ENCODE measurements around the gene TTC3. TPM values are rescaled to one million over a fixed set of nuclear protein-coding genes. Genes with fewer than 3 reads are reported as not detected.

The TTC3 gene
- total RNA-seq, 1 donor from 2014 or later: 286 TPM

GRCh38 chr21:37245151-37245550, 172.1 kb downstream of the TTC3 start:
- no peak for DNase-seq (ENCODE audit: low spot score in 2 of 2, unreplicated experiment in 2 of 2)
- Mint-ChIP-seq H3K9me3 (peaks cover 11% of the 10 kb centered on the region), H3K27ac (peak overlapping the region; percentile 37), H3K36me3 (peaks cover 11% of the 10 kb centered on the region), H3K4me3 (no peak overlapping the region), H3K27me3 (ENCODE audit: low read depth) (no peaks in the 10 kb centered on the region), H3K4me1 (peaks cover 40% of the 10 kb centered on the region)
- no peak for TF ChIP-seq CTCF (IDR thresholded peaks at IDR 0.05; ENCODE audit: unreplicated experiment)

GRCh38 chr21:37248298-37248697, 175.2 kb downstream of the TTC3 start:
- H3K36me3 Mint-ChIP-seq: peaks cover 5% of the 10 kb centered on the region
- no peak overlapping the region for H3K27ac Mint-ChIP-seq
- peaks cover 40% of the 10 kb centered on the region for H3K4me1 Mint-ChIP-seq
- H3K27me3 Mint-ChIP-seq (ENCODE audit: low read depth): no peaks in the 10 kb centered on the region
- no peak overlapping the region for H3K4me3 Mint-ChIP-seq
- no peak for TF ChIP-seq CTCF (IDR thresholded peaks at IDR 0.05; ENCODE audit: unreplicated experiment)
- peaks cover 11% of the 10 kb centered on the region for H3K9me3 Mint-ChIP-seq
- no peak for DNase-seq (ENCODE audit: low spot score in 2 of 2, unreplicated experiment in 2 of 2)

GRCh38 chr21:37249112-37249904, 176.3 kb downstream of the TTC3 start:
- peak overlapping the region; percentile 65 for H3K27ac Mint-ChIP-seq
- no peak for TF ChIP-seq CTCF (IDR thresholded peaks at IDR 0.05; ENCODE audit: unreplicated experiment)

GRCh38 chr21:37251294-37251634, 178.2 kb downstream of the TTC3 start:
- no peak for TF ChIP-seq CTCF (IDR thresholded peaks at IDR 0.05; ENCODE audit: unreplicated experiment)
- Mint-ChIP-seq H3K4me1 (peaks cover 20% of the 10 kb centered on the region), H3K36me3 (peaks cover 2% of the 10 kb centered on the region), H3K27me3 (ENCODE audit: low read depth) (no peaks in the 10 kb centered on the region), H3K9me3 (peaks cover 2% of the 10 kb centered on the region), H3K27ac (no peak overlapping the region), H3K4me3 (no peak overlapping the region)
- no peak for DNase-seq (ENCODE audit: low spot score in 2 of 2, unreplicated experiment in 2 of 2)

More at GRCh38 chr21:37249112-37249904, 176.3 kb downstream of the TTC3 start:
- peaks cover 11% of the 10 kb centered on the region for H3K9me3 Mint-ChIP-seq
- no peak overlapping the region for H3K4me3 Mint-ChIP-seq
- peaks cover 5% of the 10 kb centered on the region for H3K36me3 Mint-ChIP-seq
- DNase-seq (ENCODE audit: low spot score in 2 of 2, unreplicated experiment in 2 of 2): no peak
- peaks cover 33% of the 10 kb centered on the region for H3K4me1 Mint-ChIP-seq
- H3K27me3 Mint-ChIP-seq (ENCODE audit: low read depth): no peaks in the 10 kb centered on the region

Other genes starting within 250 kb of the TTC3 start
- gene HLCS, start 106.6 kb upstream of the TTC3 start, total RNA-seq: 19.8 to 20.2 TPM (median 19.8 TPM) in 3 replicates
- gene RIPPLY3, start 66.6 kb upstream of the TTC3 start, total RNA-seq: 0.22 to 0.54 TPM (median 0.38 TPM) in 3 replicates
- gene PIGP, start 183 bp upstream of the TTC3 start, total RNA-seq: 11.0 to 13.9 TPM (median 13.7 TPM) in 3 replicates
- gene VPS26C, start 194.1 kb downstream of the TTC3 start, total RNA-seq: 37.6 to 45.0 TPM (median 42.4 TPM) in 3 replicates

Data from mesothelial cell of epicardium (in vitro differentiated cells).